ENCODE data around the gene CCNY.

Gene CCNY

DNA sequence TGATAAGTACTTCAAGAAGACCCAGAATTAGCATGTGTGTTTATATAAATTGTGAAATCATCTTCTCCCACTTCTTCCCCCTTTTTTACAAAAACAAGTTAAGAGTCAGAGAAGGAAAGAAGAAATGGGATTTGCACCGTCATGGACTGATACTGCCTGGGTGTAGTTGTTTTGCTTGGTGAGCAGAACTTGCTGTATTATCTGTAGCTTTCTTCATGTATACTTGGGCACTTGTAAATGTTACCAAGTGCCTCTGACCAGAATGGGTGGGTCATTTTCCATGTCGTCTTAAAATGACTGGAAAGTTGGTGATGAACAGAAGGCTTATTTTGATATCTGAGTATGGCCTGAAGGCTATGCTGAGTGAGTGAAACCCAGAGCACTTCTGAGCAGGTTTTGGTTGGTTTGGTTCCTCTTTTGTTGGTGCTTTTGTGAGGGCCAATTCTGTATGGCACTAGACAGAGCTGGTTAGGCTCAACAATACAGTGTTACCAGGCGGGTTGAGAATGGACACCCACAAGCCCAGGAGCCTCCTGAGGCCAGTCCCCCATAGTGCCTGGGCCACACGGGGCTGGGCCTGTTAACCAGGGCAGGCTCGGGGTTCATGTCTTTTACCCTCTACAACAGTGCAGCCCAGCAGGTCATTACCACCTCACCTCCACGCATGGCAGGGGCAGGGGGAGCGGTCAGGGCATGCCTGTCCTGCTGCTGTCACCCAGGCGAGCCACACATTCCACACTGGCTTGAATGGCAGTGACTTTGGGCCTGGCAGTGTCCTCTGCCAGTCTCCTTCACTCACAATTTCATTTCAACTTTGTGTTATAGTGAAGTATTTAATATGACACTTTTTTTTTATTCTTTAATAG is 115.1 kb downstream of the CCNY start:
- Histone ChIP-seq H3K4me3 (no peak overlapping the region), H3K36me3 (replicated peaks) (no peaks in the 10 kb centered on the region), H3K4me1 (peaks cover 24% of the 10 kb centered on the region), H3K27me3 (ENCODE audit: low read depth) (no peaks in the 10 kb centered on the region), H3K9me3 (no peaks in the 10 kb centered on the region)
- no peak for DNase-seq (ENCODE audit: low spot score in 2 of 2)
- in situ Hi-C loops (cut with MboI; ENCODE audit: low sequenced_read_pairs): no loop called here

DNA sequence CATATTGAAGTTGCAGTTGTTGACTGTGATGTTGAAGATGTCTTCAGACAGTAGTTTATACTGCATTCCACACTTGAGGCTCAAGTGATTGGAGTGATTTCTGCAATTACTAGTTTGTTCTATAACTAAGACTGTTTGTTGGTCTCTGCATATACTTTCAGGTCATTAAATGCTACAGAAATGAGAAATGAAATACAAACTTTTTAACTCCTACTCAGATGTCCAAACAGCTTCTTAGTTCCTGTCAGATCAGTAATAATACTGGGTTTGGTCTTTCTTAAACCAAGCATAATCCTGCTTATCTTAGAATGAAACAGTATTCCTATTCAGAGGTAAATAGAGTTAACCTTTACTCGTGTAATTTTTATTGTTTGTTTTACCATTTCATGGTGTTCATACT is 115.9 kb downstream of the CCNY start:
- H3K9me3 ChIP-seq: no peaks in the 10 kb centered on the region
- no peaks in the 10 kb centered on the region for H3K36me3 ChIP-seq (replicated peaks)
- in situ Hi-C loops (cut with MboI; ENCODE audit: low sequenced_read_pairs): no loop called here
- H3K4me3 ChIP-seq: no peak overlapping the region
- H3K27me3 ChIP-seq (ENCODE audit: low read depth): no peaks in the 10 kb centered on the region
- H3K4me1 ChIP-seq: peaks cover 23% of the 10 kb centered on the region
- DNase-seq (ENCODE audit: low spot score in 2 of 2): no peak

DNA sequence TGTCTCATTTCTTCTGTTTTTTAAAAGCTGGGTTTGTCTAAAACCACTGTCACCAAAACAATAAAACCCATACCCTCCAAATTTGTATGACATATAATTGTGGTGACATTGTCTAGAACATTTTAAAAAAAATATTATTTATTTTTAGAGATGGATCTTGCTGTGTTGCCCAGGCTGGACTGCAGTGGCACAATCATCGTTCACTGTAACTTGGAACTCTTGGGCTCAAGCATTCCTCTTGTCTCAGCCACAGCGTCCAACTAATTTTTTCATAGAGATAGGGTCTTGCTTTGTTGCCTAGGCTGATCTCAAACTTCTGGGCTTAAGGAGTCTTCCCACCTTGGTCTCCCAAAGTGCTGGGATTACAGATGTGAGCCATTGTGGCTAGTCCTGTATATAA is 116.5 kb downstream of the CCNY start:
- peaks cover 17% of the 10 kb centered on the region for H3K4me1 ChIP-seq
- in situ Hi-C loops (cut with MboI; ENCODE audit: low sequenced_read_pairs): no loop called here
- H3K9me3 ChIP-seq: no peaks in the 10 kb centered on the region
- DNase-seq (ENCODE audit: low spot score in 2 of 2): no peak
- H3K4me3 ChIP-seq: no peak overlapping the region
- H3K27me3 ChIP-seq (ENCODE audit: low read depth): no peaks in the 10 kb centered on the region
- no peaks in the 10 kb centered on the region for H3K36me3 ChIP-seq (replicated peaks)

DNA sequence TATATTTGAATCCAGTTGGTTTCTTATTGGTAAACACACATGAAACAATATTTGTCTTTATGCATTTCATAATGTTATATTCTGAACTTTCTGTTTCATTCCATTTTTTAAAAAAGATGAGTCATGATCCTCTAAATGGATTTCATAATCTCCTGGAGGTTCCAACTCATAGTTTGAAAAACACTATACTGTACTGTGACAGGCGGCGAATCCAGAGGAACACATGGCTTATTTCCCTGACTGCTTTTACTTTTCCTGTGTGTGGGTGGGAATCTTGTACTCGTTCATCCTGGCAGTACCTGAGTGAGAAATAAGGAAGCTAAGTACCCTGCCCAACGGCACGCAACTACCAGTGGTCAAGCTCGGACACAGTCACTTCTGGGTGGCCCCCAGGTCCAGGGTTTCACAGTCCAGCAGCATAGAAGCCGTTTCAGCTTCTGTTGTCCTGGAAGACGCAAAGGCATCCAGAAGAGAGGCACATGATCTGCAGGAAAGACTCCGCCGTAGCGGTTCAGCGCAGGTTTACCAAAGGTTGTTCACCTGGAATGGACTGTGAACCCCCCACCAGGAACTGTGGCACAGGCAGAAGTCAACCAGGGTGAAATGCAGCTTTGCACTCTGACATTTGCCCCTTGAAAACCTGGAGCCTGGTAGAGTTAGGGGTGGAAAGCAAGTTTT is 117.7 kb downstream of the CCNY start:
- H3K4me3 ChIP-seq: no peak overlapping the region

DNA sequence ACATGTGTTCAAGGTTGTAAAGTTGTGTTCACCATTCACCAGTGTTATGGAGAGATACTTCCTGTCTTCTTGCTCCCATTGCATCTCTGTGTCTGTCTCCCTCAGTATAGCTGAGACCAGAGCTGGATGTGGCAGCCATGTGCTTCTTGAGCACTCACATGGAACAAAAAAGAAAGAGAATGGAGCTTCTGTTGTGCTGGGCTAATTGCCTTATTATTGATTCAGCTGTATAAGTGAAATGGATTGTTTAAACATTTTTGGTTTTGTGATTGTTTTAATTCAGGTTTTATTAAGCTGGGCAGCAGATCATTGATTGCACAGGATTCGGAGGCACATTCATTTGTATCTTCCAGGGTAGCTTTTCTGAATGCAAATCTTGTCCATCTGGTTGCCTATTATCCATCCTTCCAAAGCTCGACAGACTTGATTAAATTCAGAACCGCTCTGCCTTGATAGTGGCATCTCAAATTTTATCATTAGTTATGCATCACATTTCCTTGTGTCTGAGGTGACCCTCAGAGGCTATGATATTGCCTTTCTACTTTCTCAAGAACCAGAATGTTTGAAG is 119.9 kb downstream of the CCNY start:
- no peak for DNase-seq (ENCODE audit: low spot score in 2 of 2)
- Histone ChIP-seq H3K9me3 (no peaks in the 10 kb centered on the region), H3K4me3 (no peak overlapping the region), H3K4me1 (peaks cover 12% of the 10 kb centered on the region), H3K27me3 (ENCODE audit: low read depth) (no peaks in the 10 kb centered on the region), H3K36me3 (replicated peaks) (no peaks in the 10 kb centered on the region)
- in situ Hi-C loops (cut with MboI; ENCODE audit: low sequenced_read_pairs): no loop called here

More for the DNA sequence above, 117.7 kb downstream of the CCNY start:
- in situ Hi-C loops (cut with MboI; ENCODE audit: low sequenced_read_pairs): no loop called here
- H3K36me3 ChIP-seq (replicated peaks): no peaks in the 10 kb centered on the region
- H3K27me3 ChIP-seq (ENCODE audit: low read depth): no peaks in the 10 kb centered on the region
- H3K9me3 ChIP-seq: no peaks in the 10 kb centered on the region
- H3K4me1 ChIP-seq: peaks cover 12% of the 10 kb centered on the region
- no peak for DNase-seq (ENCODE audit: low spot score in 2 of 2)

- Histone ChIP-seq H3K9me3 (no peaks in the 10 kb centered on the region), H3K36me3 (replicated peaks) (no peaks in the 10 kb centered on the region), H3K4me1 (peaks cover 12% of the 10 kb centered on the region), H3K4me3 (no peak overlapping the region), H3K27me3 (ENCODE audit: low read depth) (no peaks in the 10 kb centered on the region)
- no peak for DNase-seq (ENCODE audit: low spot score in 2 of 2)
- in situ Hi-C loops (cut with MboI; ENCODE audit: low sequenced_read_pairs): no loop called here
These were observed 120.5 kb downstream of the CCNY start for GRCh38 chr10:35456784-35457183.

- no peak for DNase-seq (ENCODE audit: low spot score in 2 of 2)
- Histone ChIP-seq H3K27me3 (ENCODE audit: low read depth) (no peaks in the 10 kb centered on the region), H3K9me3 (no peaks in the 10 kb centered on the region), H3K36me3 (replicated peaks) (no peaks in the 10 kb centered on the region), H3K4me1 (peaks cover 14% of the 10 kb centered on the region), H3K4me3 (no peak overlapping the region)
- in situ Hi-C loops (cut with MboI; ENCODE audit: low sequenced_read_pairs): no loop called here
These were observed 122.5 kb downstream of the CCNY start for GRCh38 chr10:35458500-35459448.

- in situ Hi-C loops (cut with MboI; ENCODE audit: low sequenced_read_pairs): no loop called here
- H3K4me1 ChIP-seq: peaks cover 21% of the 10 kb centered on the region
- H3K9me3 ChIP-seq: no peaks in the 10 kb centered on the region
- H3K4me3 ChIP-seq: no peak overlapping the region
- H3K27me3 ChIP-seq (ENCODE audit: low read depth): no peaks in the 10 kb centered on the region
- DNase-seq (ENCODE audit: low spot score in 2 of 2): no peak
- no peaks in the 10 kb centered on the region for H3K36me3 ChIP-seq (replicated peaks)
These were observed 123.1 kb downstream of the CCNY start for GRCh38 chr10:35459449-35459847.

DNA sequence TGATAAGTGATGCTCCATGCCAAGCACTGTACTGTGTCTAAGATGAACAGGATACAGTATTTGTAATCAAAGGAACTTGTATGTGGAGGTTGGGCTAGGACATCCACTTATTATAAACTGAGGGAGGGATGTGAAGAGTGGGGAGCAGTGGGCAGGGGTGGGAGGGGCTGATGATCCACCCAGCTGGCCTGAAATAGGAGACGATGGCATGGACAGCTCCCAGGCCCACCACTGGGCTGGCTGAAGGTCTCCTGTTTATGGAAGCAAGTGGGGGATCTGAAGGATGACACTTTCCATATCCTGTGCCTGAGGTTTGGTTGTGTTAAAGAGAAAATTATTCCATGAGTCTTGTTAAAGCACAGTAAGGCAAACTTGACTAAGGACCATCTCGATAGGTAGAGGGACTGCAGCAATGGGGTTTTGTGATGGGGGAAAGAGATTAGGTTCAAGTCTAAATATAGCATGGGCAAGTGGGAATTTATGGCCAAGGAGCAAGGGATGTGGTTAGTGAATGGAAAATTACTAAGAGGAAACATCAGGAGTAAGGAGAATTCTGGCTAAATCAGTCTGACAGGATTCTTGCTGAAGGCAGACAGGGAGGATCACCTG is 124.6 kb downstream of the CCNY start:
- DNase-seq (ENCODE audit: low spot score in 2 of 2): no peak
- Histone ChIP-seq H3K4me3 (no peak overlapping the region), H3K36me3 (replicated peaks) (no peaks in the 10 kb centered on the region), H3K27me3 (ENCODE audit: low read depth) (no peaks in the 10 kb centered on the region), H3K4me1 (peaks cover 31% of the 10 kb centered on the region), H3K9me3 (no peaks in the 10 kb centered on the region)
- in situ Hi-C loops (cut with MboI; ENCODE audit: low sequenced_read_pairs): no loop called here

- Histone ChIP-seq H3K4me3 (no peak overlapping the region), H3K4me1 (peaks cover 47% of the 10 kb centered on the region), H3K36me3 (replicated peaks) (no peaks in the 10 kb centered on the region), H3K9me3 (no peaks in the 10 kb centered on the region), H3K27me3 (ENCODE audit: low read depth) (no peaks in the 10 kb centered on the region)
- in situ Hi-C loops (cut with MboI; ENCODE audit: low sequenced_read_pairs): no loop called here
- DNase-seq (ENCODE audit: low spot score in 2 of 2): no peak
These were observed 126.2 kb downstream of the CCNY start for GRCh38 chr10:35462491-35462934.

DNA sequence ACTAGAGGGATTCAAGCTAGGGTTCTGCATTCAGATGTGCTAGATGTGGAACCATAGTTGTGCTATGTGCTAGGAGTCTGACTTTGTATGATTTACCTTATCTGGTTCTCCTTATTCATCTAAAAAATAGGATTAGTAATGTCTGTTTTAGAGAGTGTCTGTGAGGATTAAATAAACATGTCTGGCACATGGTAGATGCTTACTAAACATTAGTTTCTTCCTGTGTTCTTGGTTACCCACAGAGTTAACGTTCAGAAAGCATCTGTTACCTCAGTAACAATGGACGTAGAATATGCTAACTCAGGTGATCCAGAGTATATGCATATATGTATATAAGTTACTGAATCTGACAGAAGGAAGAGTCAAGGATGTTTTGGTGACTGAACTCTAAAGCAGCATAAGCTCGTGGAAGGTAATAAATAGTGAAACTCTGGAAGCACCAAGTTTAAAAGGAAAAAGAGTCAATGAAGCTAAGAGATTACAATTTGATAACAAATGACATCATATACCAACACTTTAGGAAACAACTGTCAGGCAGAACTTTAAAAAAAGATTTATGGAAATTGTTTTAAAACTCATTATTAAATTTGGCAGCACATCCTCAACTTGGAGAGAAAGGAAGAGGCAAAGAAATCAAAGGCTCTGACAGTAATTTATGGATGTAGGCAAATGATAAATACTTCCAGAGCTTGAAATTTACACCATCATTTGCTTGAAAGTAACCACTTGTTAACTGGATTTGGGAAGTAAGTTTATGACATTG is 127.0 kb downstream of the CCNY start:
- no peak for DNase-seq (ENCODE audit: low spot score in 2 of 2)
- H3K4me3 ChIP-seq: no peak overlapping the region
- no peaks in the 10 kb centered on the region for H3K9me3 ChIP-seq
- in situ Hi-C loops (cut with MboI; ENCODE audit: low sequenced_read_pairs): no loop called here
- H3K4me1 ChIP-seq: peaks cover 49% of the 10 kb centered on the region
- H3K36me3 ChIP-seq (replicated peaks): no peaks in the 10 kb centered on the region
- H3K27me3 ChIP-seq (ENCODE audit: low read depth): no peaks in the 10 kb centered on the region

DNA sequence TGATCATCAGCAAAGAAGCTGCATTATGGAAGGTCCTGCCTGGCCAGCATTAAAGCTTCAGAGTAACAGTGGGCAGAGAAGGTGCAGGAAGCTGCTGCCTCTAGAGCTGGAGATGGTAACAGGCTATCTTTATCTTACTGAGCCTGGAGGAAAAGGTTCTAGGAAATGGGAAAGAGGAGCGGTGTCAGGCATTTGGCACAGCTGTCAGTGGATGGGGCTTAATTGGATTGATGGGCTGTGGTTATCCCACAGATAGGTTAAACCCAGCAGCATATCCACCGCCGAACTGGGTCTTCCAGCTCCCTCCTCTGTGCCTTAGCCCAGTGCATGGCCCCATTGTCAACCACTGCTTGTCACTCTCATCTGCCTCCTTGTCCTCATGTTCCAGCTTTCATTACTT is 127.6 kb downstream of the CCNY start:
- no peak for DNase-seq (ENCODE audit: low spot score in 2 of 2)
- in situ Hi-C loops (cut with MboI; ENCODE audit: low sequenced_read_pairs): no loop called here
- no peaks in the 10 kb centered on the region for H3K36me3 ChIP-seq (replicated peaks)
- peaks cover 49% of the 10 kb centered on the region for H3K4me1 ChIP-seq
- no peaks in the 10 kb centered on the region for H3K9me3 ChIP-seq
- no peak overlapping the region for H3K4me3 ChIP-seq
- H3K27me3 ChIP-seq (ENCODE audit: low read depth): no peaks in the 10 kb centered on the region

All from HAP-1 (cell line).